Right hindlimb (tissue), 1 donor: ENCODE measurements around the gene ROPN1B.

ENCODE experiments used
- DNase-seq: peaks from one replicate; pipeline ENCODE4 v3.0.0-alpha.2; 2018

ROPN1B gene

GRCh38 chr3:126005951-126006350, 37.0 kb downstream of the ROPN1B start:
- no peak for DNase-seq

- no peak for DNase-seq
Observed at GRCh38 chr3:126008219-126008618, 39.2 kb downstream of the ROPN1B start.

GRCh38 chr3:126009181-126009580, 40.2 kb downstream of the ROPN1B start:
- DNase-seq: no peak

- no peak for DNase-seq
Observed at GRCh38 chr3:126013751-126014156, 44.8 kb downstream of the ROPN1B start.

GRCh38 chr3:126014252-126014651, 45.3 kb downstream of the ROPN1B start:
- no peak for DNase-seq

GRCh38 chr3:126015075-126015474, 46.1 kb downstream of the ROPN1B start:
- DNase-seq: no peak

GRCh38 chr3:126016616-126017015, 47.6 kb downstream of the ROPN1B start:
- DNase-seq: no peak

- DNase-seq: no peak
Observed at GRCh38 chr3:126017362-126017761, 48.4 kb downstream of the ROPN1B start.

- no peak for DNase-seq
Observed at GRCh38 chr3:126018545-126018944, 49.6 kb downstream of the ROPN1B start.

GRCh38 chr3:126018995-126019394, 50.0 kb downstream of the ROPN1B start:
- no peak for DNase-seq

GRCh38 chr3:126019683-126020082, 50.7 kb downstream of the ROPN1B start:
- no peak for DNase-seq

- DNase-seq: no peak
Observed at GRCh38 chr3:126021224-126021623, 52.2 kb downstream of the ROPN1B start.

- DNase-seq: no peak
Observed at GRCh38 chr3:126021702-126022101, 52.7 kb downstream of the ROPN1B start.

GRCh38 chr3:126022741-126023359, 53.9 kb downstream of the ROPN1B start:
- DNase-seq: no peak

- DNase-seq: no peak
Observed at GRCh38 chr3:126023390-126023789, 54.4 kb downstream of the ROPN1B start.

GRCh38 chr3:126024049-126024854, 55.3 kb downstream of the ROPN1B start:
- DNase-seq: no peak

- no peak for DNase-seq
Observed at GRCh38 chr3:126025116-126025729, 56.2 kb downstream of the ROPN1B start.

GRCh38 chr3:126025862-126026261, 56.9 kb downstream of the ROPN1B start:
- no peak for DNase-seq

- no peak for DNase-seq
Observed at GRCh38 chr3:126026277-126026751, 57.3 kb downstream of the ROPN1B start.

GRCh38 chr3:126026761-126027160, 57.8 kb downstream of the ROPN1B start:
- no peak for DNase-seq

GRCh38 chr3:126028096-126028495, 59.1 kb downstream of the ROPN1B start:
- no peak for DNase-seq

- DNase-seq: no peak
Observed at GRCh38 chr3:126029241-126029640, 60.3 kb downstream of the ROPN1B start.

GRCh38 chr3:126030455-126030854, 61.5 kb downstream of the ROPN1B start:
- no peak for DNase-seq

- no peak for DNase-seq
Observed at GRCh38 chr3:126031981-126032471, 63.0 kb downstream of the ROPN1B start.
